IMR-90 (cell line): Measurements from ENCODE around the gene CENPT. TPM values are rescaled to one million over a fixed set of nuclear protein-coding genes. Genes with fewer than 3 reads are reported as not detected.

ENCODE experiments used
- ATAC-seq: fragments of 200-7000 bp; cut with Tn5 transposase; 2 replicates; pipeline ENCODE4 v1.9.1; 2020; ENCODE audit warnings: low read depth, mild to moderate bottlenecking, moderate library complexity
- BruUV-seq: library from RNA; stranded (reverse); fragments of 400-500 nt; replicated peaks from 2 replicates; lab custom pipeline; 2021; lab: Mats Ljungman, UMichigan
- CTCF ChIA-PET: fragments of 300-600 bp; formaldehyde crosslinking; extraction: SDS; loops from one replicate; lab custom pipeline; 2021; ENCODE audit warnings: antibody characterized with exemption; lab: Yijun Ruan, JAX
- POLR2A ChIA-PET: fragments of 300-600 bp; sonication (Branson Sonifier 250); formaldehyde crosslinking; loops from one replicate; lab custom pipeline; 2022; ENCODE audit warnings: antibody characterized with exemption; ENCODE audit not compliant: unreplicated experiment; lab: Charles Lee
- DNase-seq: peaks from one replicate; pipeline ENCODE4 v3.0.0; 2013
- H2AFZ ChIP-seq: replicated peaks from 2 replicates; pipeline ENCODE3; 2013; ENCODE audit warnings: low read length, mild to moderate bottlenecking; ENCODE audit not compliant: poor library complexity
- H2AK5ac ChIP-seq: 2 replicates; pipeline ENCODE4 v1.6.1; 2013; ENCODE audit warnings: low read depth, low read length, inconsistent platforms
- H2AK9ac ChIP-seq: replicated peaks from 2 replicates; pipeline ENCODE3; 2013; ENCODE audit warnings: mild to moderate bottlenecking, low read depth, low read length, moderate library complexity; ENCODE audit not compliant: poor library complexity
- H2BK120ac ChIP-seq: 2 replicates; pipeline ENCODE4 v1.6.1; 2013; ENCODE audit warnings: low read depth, low read length, inconsistent platforms
- H2BK15ac ChIP-seq: 3 replicates; pipeline ENCODE4 v1.6.1; 2013; ENCODE audit warnings: low read depth, low read length, inconsistent platforms
- H2BK20ac ChIP-seq: 2 replicates; pipeline ENCODE4 v1.6.1; 2013; ENCODE audit warnings: low read depth, mild to moderate bottlenecking, inconsistent platforms, low read length, moderate library complexity
- H2BK5ac ChIP-seq: 2 replicates; pipeline ENCODE4 v1.6.1; 2013; ENCODE audit warnings: mild to moderate bottlenecking, low read depth, low read length, inconsistent platforms; ENCODE audit not compliant: poor library complexity, severe bottlenecking
- H3K14ac ChIP-seq: replicated peaks from 2 replicates; pipeline ENCODE4 v1.6.1; 2013; ENCODE audit warnings: low read depth, low read length, inconsistent platforms
- H3K18ac ChIP-seq: 2 replicates; pipeline ENCODE4 v1.6.1; 2013; ENCODE audit warnings: low read depth, low read length, control low read depth
- H3K23ac ChIP-seq: 2 replicates; pipeline ENCODE4 v1.6.1; 2013; ENCODE audit warnings: low read depth, low read length, inconsistent platforms
- H3K27ac ChIP-seq: 2 replicates; pipeline ENCODE4 v1.5.1; 2013; ENCODE audit warnings: mild to moderate bottlenecking, control low read depth, low read length; ENCODE audit not compliant: insufficient read depth
- H3K27me3 ChIP-seq: 2 replicates; pipeline ENCODE4 v1.6.1; 2013; ENCODE audit warnings: low read length; ENCODE audit not compliant: control insufficient read depth, insufficient read depth
- H3K36me3 ChIP-seq: 2 replicates; pipeline ENCODE4 v1.6.1; 2013; ENCODE audit warnings: low read length, mixed read lengths; ENCODE audit not compliant: control insufficient read depth, insufficient read depth
- H3K4ac ChIP-seq: 2 replicates; pipeline ENCODE4 v1.6.1; 2013; ENCODE audit warnings: low read depth, low read length, inconsistent platforms
- H3K4me1 ChIP-seq: 2 replicates; pipeline ENCODE4 v1.6.1; 2013; ENCODE audit warnings: low read length, mixed read lengths; ENCODE audit not compliant: control insufficient read depth, insufficient read depth
- H3K4me2 ChIP-seq: 2 replicates; pipeline ENCODE4 v1.6.1; 2013; ENCODE audit warnings: low read depth, mild to moderate bottlenecking, control low read depth, low read length, moderate library complexity
- H3K4me3 ChIP-seq: 2 replicates; pipeline ENCODE4 v1.5.1; 2013; ENCODE audit warnings: low read depth, mild to moderate bottlenecking, control low read depth, low read length, moderate library complexity; ENCODE audit not compliant: insufficient read depth
- H3K56ac ChIP-seq: 2 replicates; pipeline ENCODE4 v1.6.1; 2013; ENCODE audit warnings: low read length, inconsistent platforms; ENCODE audit not compliant: insufficient read depth; ENCODE audit errors: extremely low read depth
- H3K79me1 ChIP-seq, 2 experiments: 2 replicates each; pipeline ENCODE4 v1.6.1; 2013; ENCODE audit warnings: low read length in 2 of 2, inconsistent platforms in 1 of 2, low read depth in 1 of 2
- H3K9ac ChIP-seq: 2 replicates; pipeline ENCODE4 v1.6.1; 2013; ENCODE audit warnings: low read depth, low read length, control low read depth
- H3K9me1 ChIP-seq: 2 replicates; pipeline ENCODE4 v1.6.1; 2013; ENCODE audit warnings: low read length, inconsistent platforms; ENCODE audit not compliant: insufficient read depth
- H3K9me3 ChIP-seq: 2 replicates; pipeline ENCODE4 v1.6.1; 2013; ENCODE audit warnings: low read length; ENCODE audit not compliant: control insufficient read depth, insufficient read depth
- H4K20me1 ChIP-seq: 2 replicates; pipeline ENCODE4 v1.6.1; 2013; ENCODE audit warnings: low read length, inconsistent platforms; ENCODE audit not compliant: insufficient read depth
- H4K5ac ChIP-seq: 2 replicates; pipeline ENCODE4 v1.6.1; 2013; ENCODE audit warnings: mild to moderate bottlenecking, low read depth, low read length, control low read depth
- H4K8ac ChIP-seq, 2 experiments: 2 replicates each; pipeline ENCODE4 v1.6.1; 2013; ENCODE audit warnings: low read depth in 2 of 2, low read length in 2 of 2, control low read depth in 1 of 2, inconsistent platforms in 1 of 2
- H4K91ac ChIP-seq: 2 replicates; pipeline ENCODE4 v1.6.1; 2013; ENCODE audit warnings: low read depth, low read length, inconsistent platforms; ENCODE audit not compliant: insufficient read depth
- CEBPB ChIP-seq: IDR thresholded peaks from 2 replicates; pipeline ENCODE4 v1.6.1; 2012; ENCODE audit warnings: low read depth, low read length, improper control_type of control experiment
- CHD1 ChIP-seq: IDR thresholded peaks from 2 replicates; pipeline ENCODE4 v1.6.1; 2012; ENCODE audit warnings: low read depth, low read length, improper control_type of control experiment
- FOS ChIP-seq: fragments of 150-350 bp; IDR thresholded peaks from 2 replicates; pipeline ENCODE4 v1.6.1; 2016; ENCODE audit warnings: low read depth, low read length
- NFE2L2 ChIP-seq: fragments of 150-350 bp; IDR thresholded peaks from 2 replicates; pipeline ENCODE4 v1.6.1; 2016; ENCODE audit warnings: low read depth, mild to moderate bottlenecking, low read length
- SMC3 ChIP-seq: fragments of 150-350 bp; IDR thresholded peaks from 2 replicates; pipeline ENCODE4 v1.6.1; 2016; ENCODE audit warnings: low read depth, mild to moderate bottlenecking, antibody characterized with exemption, low read length, moderate library complexity
- WGBS, 2 experiments: methylation state at CpG; one replicate each; pipeline versions ENCODE4 v1.1.5 to v1.1.7; 2013; ENCODE audit warnings: missing lambda C conversion rate in 2 of 2; ENCODE audit not compliant: insufficient read length in 1 of 2; ENCODE audit errors: extremely low coverage in 2 of 2; 5-methylcytosine and 5-hydroxymethylcytosine counted together
- dilution Hi-C: fragments of 300-500 bp; cut with HindIII; formaldehyde crosslinking; loops from one replicate; pipeline ENCODE4 v1.14.3; 2018; ENCODE audit warnings: low sequenced_read_pairs; ENCODE audit not compliant: unreplicated experiment
- in situ Hi-C: fragments of 300-500 bp; cut with MboI; formaldehyde crosslinking; loops from 3 replicates; pipeline ENCODE4 v1.14.3; 2019; ENCODE audit warnings: low sequenced_read_pairs, inconsistent platforms, mixed read lengths
- intact Hi-C: fragments of 100-400 bp; cut with micrococcal nuclease; formaldehyde crosslinking; loops from 2 replicates; pipeline ENCODE4 v1.10.0; 2022
- polyA plus RNA-seq, 3 experiments: library from polyadenylated mRNA; depleted of rRNA; stranded (reverse); fragments of >200 nt; gene quantifications; 2 replicates each; pipeline ENCODE4 v1.2.3, GENCODE V29; 2012; ENCODE audit warnings: low replicate concordance in 1 of 3
- total RNA-seq: library from RNA; depleted of rRNA; stranded (reverse); fragments of >200 nt; gene quantifications from 2 replicates; pipeline ENCODE4 v1.2.3, GENCODE V29; 2012

The CENPT gene
- total and polyA plus RNA-seq, 2 of the 4 experiments (the other 2 are of a cell fraction), result 33.3 to 83.1 TPM

DNA sequence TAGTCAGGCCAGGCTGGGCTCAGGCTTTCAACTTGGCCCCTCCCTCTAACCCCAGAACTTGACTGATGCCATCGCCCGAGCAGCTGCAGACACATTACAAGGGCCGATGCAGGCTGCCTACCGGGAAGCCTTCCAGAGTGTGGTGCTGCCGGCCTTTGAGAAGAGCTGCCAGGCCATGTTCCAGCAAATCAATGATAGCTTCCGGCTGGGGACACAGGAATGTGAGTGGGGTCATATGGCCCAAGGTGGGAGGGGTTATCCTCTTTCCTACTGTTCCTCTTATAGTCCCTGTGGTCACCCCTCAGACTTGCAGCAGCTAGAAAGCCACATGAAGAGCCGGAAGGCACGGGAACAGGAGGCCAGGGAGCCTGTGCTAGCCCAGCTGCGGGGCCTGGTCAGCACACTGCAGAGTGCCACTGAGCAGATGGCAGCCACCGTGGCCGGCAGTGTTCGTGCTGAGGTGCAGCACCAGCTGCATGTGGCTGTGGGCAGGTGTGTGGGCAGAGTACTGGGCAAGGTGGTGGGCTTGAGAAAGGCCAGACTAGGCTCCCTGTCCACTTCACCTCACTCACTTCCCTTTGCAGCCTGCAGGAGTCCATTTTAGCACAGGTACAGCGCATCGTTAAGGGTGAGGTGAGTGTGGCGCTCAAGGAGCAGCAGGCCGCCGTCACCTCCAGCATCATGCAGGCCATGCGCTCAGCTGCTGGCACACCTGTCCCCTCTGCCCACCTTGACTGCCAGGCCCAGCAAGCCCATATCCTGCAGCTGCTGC is 35.1 kb upstream of the CENPT start:
- H3K36me3 ChIP-seq, result peaks cover 68% of the 10 kb centered on the region
- no peak overlapping the region for H3K14ac ChIP-seq
- ATAC-seq (no peak; the same call in 1 of the 2 replicates), DNase-seq (no peak)
- BruUV-seq, result no TSS peak
- H3K27me3 ChIP-seq, result no peaks in the 10 kb centered on the region
- H3K79me1 ChIP-seq, result peaks cover 0 to 11% of the 10 kb centered on the region in 2 experiments; a peak in 2 of 4 replicates
- H3K9me1 ChIP-seq, result no peaks in the 10 kb centered on the region
- POLR2A ChIA-PET, result no interaction called here
- H3K9ac ChIP-seq, result no peak overlapping the region
- dilution Hi-C loops, result no loop called here
- H3K27ac ChIP-seq, result no peak overlapping the region
- no peak overlapping the region for H3K56ac ChIP-seq
- CTCF ChIA-PET, result interaction anchor here (0.6 to 1.6 kb wide), 4 partner anchors 10 to 46 kb away, joined by 3 to 8 read pairs (median 6); partner anchors contain the start of gene PSKH1
- in situ Hi-C loops, result no loop called here
- H2BK15ac ChIP-seq, result no peak overlapping the region
- peak overlapping the region; percentile 45 for H2AK9ac ChIP-seq
- H4K91ac ChIP-seq, result no peak overlapping the region
- no peak overlapping the region for H2BK5ac ChIP-seq
- H2BK20ac ChIP-seq, result no peak overlapping the region
- H3K4me3 ChIP-seq, result no peak overlapping the region
- H3K4me1 ChIP-seq, result peaks cover 4% of the 10 kb centered on the region; the same call in 1 of the 2 replicates
- H2AFZ ChIP-seq, result peak overlapping the region; percentile 38
- H3K23ac ChIP-seq, result no peak overlapping the region
- H3K9me3 ChIP-seq, result no peaks in the 10 kb centered on the region
- WGBS, 2 experiments, result 100% methylated on average over 5 of the region's 18 CpGs; no CpG with 5 or more reads in 1 of the 2 experiments
- H2AK5ac ChIP-seq, result no peak overlapping the region
- no peak overlapping the region for H3K18ac ChIP-seq
- no peak overlapping the region for H3K4ac ChIP-seq
- H4K5ac ChIP-seq, result no peak overlapping the region
- H3K4me2 ChIP-seq, result no peak overlapping the region
- TF ChIP-seq SMC3 (no peak), NFE2L2 (no peak), CHD1 (no peak), FOS (no peak), CEBPB (no peak)
- H4K20me1 ChIP-seq, result peaks cover 34% of the 10 kb centered on the region
- H2BK120ac ChIP-seq, result no peak overlapping the region
- intact Hi-C loops, result loop anchor here (1.0 kb wide), 1 partner anchor 46 kb away; no protein-coding TSS in a partner anchor
- no peak overlapping the region for H4K8ac ChIP-seq
